Measurements from ENCODE around the gene CD69. TPM values are rescaled to one million over a fixed set of nuclear protein-coding genes. Genes with fewer than 3 reads are reported as not detected.

Gene CD69
- total and polyA plus RNA-seq, 2 donors (not counting 3 experiments of a cell fraction or from before 2014, with no cell fraction given) = 0.49 to 4.4 TPM

- Histone ChIP-seq H3K27me3 (ENCODE audit: control insufficient read depth in 2 of 2, insufficient read depth in 2 of 2, low read length in 2 of 2) (no peaks in the 10 kb centered on the region), H3K4me1 (ENCODE audit: control insufficient read depth, extremely low read depth, insufficient read depth, low read length) (peaks cover 46% of the 10 kb centered on the region), H2AFZ (ENCODE audit: low read depth, low read length) (peak overlapping the region; percentile 89), H3K9me1 (replicated peaks; ENCODE audit: control insufficient read depth, extremely low read depth, insufficient read depth, low read length) (no peaks in the 10 kb centered on the region), H3K79me2 (ENCODE audit: control insufficient read depth, insufficient read depth, low read length) (no peaks in the 10 kb centered on the region), H3K9ac (replicated peaks; ENCODE audit: extremely low read depth, insufficient read depth, low read length) (no peak overlapping the region), H3K4me3 (replicated peaks in 1 of 3; ENCODE audit: insufficient read depth in 1 of 3, low read depth in 1 of 3, low read length in 3 of 3) (no peak overlapping the region), H3K27ac (ENCODE audit: insufficient read depth, low read depth, low read length) (peak overlapping the region; percentile 79), H3K4me2 (ENCODE audit: insufficient read depth, low read length) (peak overlapping the region; percentile 42), H3K36me3 (ENCODE audit: control insufficient read depth in 2 of 2, extremely low read depth in 1 of 2, insufficient read depth in 2 of 2, low read length in 2 of 2) (no peaks in the 10 kb centered on the region), H4K20me1 (replicated peaks; ENCODE audit: control insufficient read depth, extremely low read depth, insufficient read depth, low read length) (no peaks in the 10 kb centered on the region), H3K9me3 (replicated peaks; ENCODE audit: control insufficient read depth, insufficient read depth, low read length) (no peaks in the 10 kb centered on the region)
- peak; percentile 43 for DNase-seq (ENCODE audit: low read depth, low spot score)
- peak; percentile 10 for TF ChIP-seq GATA2 (IDR thresholded peaks at IDR 0.05; ENCODE audit: insufficient read depth, insufficient read length, low read depth, low read length)
- no peak for TF ChIP-seq JUN (IDR thresholded peaks at IDR 0.05; ENCODE audit: borderline replicate concordance, insufficient read depth, insufficient read length, low read depth)
- ChIA-PET POLR2A (no interaction called here), CTCF (interaction anchor here (1.0 to 9.2 kb wide), 3 partner anchors 19 to 359 kb away, joined by 4 to 332 read pairs (median 4); no protein-coding TSS in a partner anchor)
- BruUV-seq (replicated peaks) = no TSS peak
- intact Hi-C loops (cut with micrococcal nuclease) = loop anchor here (5.0 kb wide), 1 partner anchor 238 kb away; the partner anchor contains the start of gene CLEC9A
- dilution Hi-C loops (cut with MboI; ENCODE audit: extremely low pct_ligation_motif_present, low sequenced_read_pairs) = no loop called here
- FAIRE-seq = peak; percentile 53
These were observed 33.9 kb upstream of the CD69 start for GRCh38 chr12:9794484-9795093.

GRCh38 chr12:9793779-9794395 is 33.2 kb upstream of the CD69 start:
- CTCF ChIA-PET = interaction anchor here (9.2 kb wide), 1 partner anchor 41 kb away, joined by 332 read pairs; no protein-coding TSS in a partner anchor
- Histone ChIP-seq H2AFZ (ENCODE audit: low read depth, low read length) (peak overlapping the region; percentile 51), H3K79me2 (ENCODE audit: control insufficient read depth, insufficient read depth, low read length) (no peaks in the 10 kb centered on the region), H3K36me3 (ENCODE audit: control insufficient read depth in 2 of 2, extremely low read depth in 1 of 2, insufficient read depth in 2 of 2, low read length in 2 of 2) (no peaks in the 10 kb centered on the region), H3K4me2 (ENCODE audit: insufficient read depth, low read length) (peak overlapping the region; percentile 82), H3K9me3 (replicated peaks; ENCODE audit: control insufficient read depth, insufficient read depth, low read length) (no peaks in the 10 kb centered on the region), H3K9me1 (replicated peaks; ENCODE audit: control insufficient read depth, extremely low read depth, insufficient read depth, low read length) (no peaks in the 10 kb centered on the region), H3K4me1 (ENCODE audit: control insufficient read depth, extremely low read depth, insufficient read depth, low read length) (peaks cover 46% of the 10 kb centered on the region), H3K27ac (ENCODE audit: insufficient read depth, low read depth, low read length) (peak overlapping the region; percentile 79), H3K27me3 (ENCODE audit: control insufficient read depth in 2 of 2, insufficient read depth in 2 of 2, low read length in 2 of 2) (no peaks in the 10 kb centered on the region), H3K9ac (replicated peaks; ENCODE audit: extremely low read depth, insufficient read depth, low read length) (no peak overlapping the region), H3K4me3 (replicated peaks in 1 of 3; ENCODE audit: insufficient read depth in 1 of 3, low read depth in 1 of 3, low read length in 3 of 3) (no peak overlapping the region), H4K20me1 (replicated peaks; ENCODE audit: control insufficient read depth, extremely low read depth, insufficient read depth, low read length) (no peaks in the 10 kb centered on the region)
- no TSS peak for BruUV-seq (replicated peaks)
- POLR2A ChIA-PET = no interaction called here
- DNase-seq (ENCODE audit: low read depth, low spot score) = peak; percentile 22
- intact Hi-C loops (cut with micrococcal nuclease) (loop anchor here (1.0 kb wide), 1 partner anchor 19 kb away; no protein-coding TSS in a partner anchor), dilution Hi-C loops (cut with MboI; ENCODE audit: extremely low pct_ligation_motif_present, low sequenced_read_pairs) (no loop called here)
- TF ChIP-seq JUN (IDR thresholded peaks at IDR 0.05; ENCODE audit: borderline replicate concordance, insufficient read depth, insufficient read length, low read depth) (no peak), GATA2 (IDR thresholded peaks at IDR 0.05; ENCODE audit: insufficient read depth, insufficient read length, low read depth, low read length) (no peak), EZH2 (IDR thresholded peaks at IDR 0.05; ENCODE audit: borderline replicate concordance, low read depth, low read length, severe bottlenecking) (no peak), POLR2AphosphoS5 (IDR thresholded peaks at IDR 0.05; ENCODE audit: insufficient read depth, low read depth, low read length) (no peak), MAX (IDR thresholded peaks at IDR 0.05; ENCODE audit: insufficient read depth, insufficient read length) (no peak), MYC (IDR thresholded peaks at IDR 0.05; ENCODE audit: low read depth, low read length) (no peak), FOS (IDR thresholded peaks at IDR 0.05; ENCODE audit: borderline replicate concordance, insufficient read depth, low read length) (no peak), CTCF (IDR thresholded peaks at IDR 0.05; ENCODE audit: extremely low read depth in 1 of 2, insufficient read depth in 1 of 2, low read depth in 1 of 2, low read length in 2 of 2) (no peak)
- no peak for FAIRE-seq

Measured in endothelial cell of umbilical vein (primary cell).